Mesothelial cell of epicardium (in vitro differentiated cells): Measurements from ENCODE around the gene ASTN2. TPM values are rescaled to one million over a fixed set of nuclear protein-coding genes. Genes with fewer than 3 reads are reported as not detected.

Experiments
- DNase-seq, 2 experiments: peaks; one replicate each; pipeline ENCODE4 v3.0.0; 2021; ENCODE audit warnings: low spot score in 2 of 2; ENCODE audit not compliant: unreplicated experiment in 2 of 2
- H3K27ac Mint-ChIP-seq: 2 replicates; pipeline ENCODE4 v1.8.0; 2021; ENCODE audit warnings: mixed read lengths
- H3K27me3 Mint-ChIP-seq: 2 replicates; pipeline ENCODE4 v1.8.0; 2021; ENCODE audit warnings: low read depth, mixed read lengths
- H3K36me3 Mint-ChIP-seq: 2 replicates; pipeline ENCODE4 v1.8.0; 2021; ENCODE audit warnings: mixed read lengths
- H3K4me1 Mint-ChIP-seq: 2 replicates; pipeline ENCODE4 v1.8.0; 2021; ENCODE audit warnings: mixed read lengths
- H3K4me3 Mint-ChIP-seq: 2 replicates; pipeline ENCODE4 v1.8.0; 2021; ENCODE audit warnings: mild to moderate bottlenecking, moderate library complexity, mixed read lengths
- H3K9me3 Mint-ChIP-seq: 2 replicates; pipeline ENCODE4 v1.8.0; 2021; ENCODE audit warnings: mixed read lengths
- total RNA-seq: library from RNA; stranded (reverse); gene quantifications from 3 replicates; pipeline ENCODE4 v1.2.1, GENCODE V29; 2021
- TF ChIP-seq, protein P1 (sequence below): fragments of 200-600 bp; sonication (generic); IDR thresholded peaks from one replicate; pipeline ENCODE4 v1.5.0; 2021; ENCODE audit warnings: antibody characterized with exemption; ENCODE audit not compliant: unreplicated experiment

ASTN2 gene
- total RNA-seq, 1 donor from 2014 or later: 12.2 TPM

DNA sequence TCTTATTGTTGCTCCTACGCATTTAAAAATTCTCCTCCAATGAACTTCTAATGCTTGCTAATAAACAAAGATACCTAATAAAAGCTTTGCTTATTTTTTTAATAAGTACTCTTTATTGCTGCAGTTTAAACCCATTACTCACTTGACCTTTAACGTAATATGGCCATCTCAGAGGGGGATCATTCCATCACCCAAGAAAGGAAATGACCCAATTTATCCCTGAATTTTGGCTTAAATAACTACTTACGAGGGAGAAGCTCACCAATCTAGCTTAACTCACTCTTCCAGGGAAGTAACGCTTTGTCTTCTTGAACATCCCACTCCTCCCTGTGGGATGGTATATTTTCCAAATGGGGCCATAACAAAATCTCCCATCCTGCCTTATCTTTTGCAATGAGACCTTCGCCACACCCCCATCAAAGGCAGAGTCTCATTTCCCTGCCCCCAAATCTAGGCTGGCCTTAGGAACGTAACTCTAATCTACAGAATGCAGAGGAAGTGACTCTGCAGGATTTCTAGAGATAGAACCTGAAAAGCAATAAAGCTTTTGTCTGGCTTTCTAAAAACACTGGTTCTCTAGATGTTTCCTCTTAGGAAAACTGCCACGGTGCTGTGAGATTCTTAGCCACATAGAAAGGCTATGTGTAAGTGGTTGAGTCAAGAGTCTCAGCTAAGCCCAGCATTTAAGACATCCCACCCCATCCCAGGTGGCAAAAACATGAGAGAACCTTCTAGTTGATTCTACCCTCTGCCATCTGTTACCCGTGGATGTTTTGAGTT, 310.0 kb downstream of the ASTN2 start:
- Mint-ChIP-seq H3K9me3 (peaks cover 5% of the 10 kb centered on the region), H3K27ac (no peak overlapping the region), H3K36me3 (no peaks in the 10 kb centered on the region), H3K27me3 (no peaks in the 10 kb centered on the region), H3K4me3 (no peak overlapping the region), H3K4me1 (peaks cover 7% of the 10 kb centered on the region)
- TF ChIP-seq, protein P1, sequence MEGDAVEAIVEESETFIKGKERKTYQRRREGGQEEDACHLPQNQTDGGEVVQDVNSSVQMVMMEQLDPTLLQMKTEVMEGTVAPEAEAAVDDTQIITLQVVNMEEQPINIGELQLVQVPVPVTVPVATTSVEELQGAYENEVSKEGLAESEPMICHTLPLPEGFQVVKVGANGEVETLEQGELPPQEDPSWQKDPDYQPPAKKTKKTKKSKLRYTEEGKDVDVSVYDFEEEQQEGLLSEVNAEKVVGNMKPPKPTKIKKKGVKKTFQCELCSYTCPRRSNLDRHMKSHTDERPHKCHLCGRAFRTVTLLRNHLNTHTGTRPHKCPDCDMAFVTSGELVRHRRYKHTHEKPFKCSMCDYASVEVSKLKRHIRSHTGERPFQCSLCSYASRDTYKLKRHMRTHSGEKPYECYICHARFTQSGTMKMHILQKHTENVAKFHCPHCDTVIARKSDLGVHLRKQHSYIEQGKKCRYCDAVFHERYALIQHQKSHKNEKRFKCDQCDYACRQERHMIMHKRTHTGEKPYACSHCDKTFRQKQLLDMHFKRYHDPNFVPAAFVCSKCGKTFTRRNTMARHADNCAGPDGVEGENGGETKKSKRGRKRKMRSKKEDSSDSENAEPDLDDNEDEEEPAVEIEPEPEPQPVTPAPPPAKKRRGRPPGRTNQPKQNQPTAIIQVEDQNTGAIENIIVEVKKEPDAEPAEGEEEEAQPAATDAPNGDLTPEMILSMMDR: no peak
- DNase-seq: no peak

DNA sequence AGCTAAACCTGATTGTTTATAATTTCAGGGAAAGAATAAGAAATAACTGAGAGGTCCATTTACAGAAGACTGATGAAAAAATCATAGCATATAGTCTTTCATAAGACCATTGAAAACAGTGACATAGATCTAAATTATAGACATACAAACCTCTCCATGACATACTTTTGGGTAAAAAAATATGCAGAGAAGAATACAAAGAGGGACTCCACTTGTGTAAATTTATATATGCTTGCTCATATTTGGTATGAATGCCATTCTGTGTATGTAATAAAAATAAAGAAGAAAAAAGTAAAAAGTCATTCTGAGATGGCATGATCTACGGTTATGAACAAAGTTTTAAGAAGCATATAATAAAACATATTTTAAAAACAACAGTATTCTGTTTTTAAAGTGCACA, 310.7 kb downstream of the ASTN2 start:
- Mint-ChIP-seq H3K9me3 (peaks cover 5% of the 10 kb centered on the region), H3K27me3 (no peaks in the 10 kb centered on the region), H3K36me3 (no peaks in the 10 kb centered on the region), H3K4me3 (no peak overlapping the region), H3K27ac (no peak overlapping the region), H3K4me1 (peaks cover 7% of the 10 kb centered on the region)
- no peak for DNase-seq
- TF ChIP-seq, protein P1: no peak

DNA sequence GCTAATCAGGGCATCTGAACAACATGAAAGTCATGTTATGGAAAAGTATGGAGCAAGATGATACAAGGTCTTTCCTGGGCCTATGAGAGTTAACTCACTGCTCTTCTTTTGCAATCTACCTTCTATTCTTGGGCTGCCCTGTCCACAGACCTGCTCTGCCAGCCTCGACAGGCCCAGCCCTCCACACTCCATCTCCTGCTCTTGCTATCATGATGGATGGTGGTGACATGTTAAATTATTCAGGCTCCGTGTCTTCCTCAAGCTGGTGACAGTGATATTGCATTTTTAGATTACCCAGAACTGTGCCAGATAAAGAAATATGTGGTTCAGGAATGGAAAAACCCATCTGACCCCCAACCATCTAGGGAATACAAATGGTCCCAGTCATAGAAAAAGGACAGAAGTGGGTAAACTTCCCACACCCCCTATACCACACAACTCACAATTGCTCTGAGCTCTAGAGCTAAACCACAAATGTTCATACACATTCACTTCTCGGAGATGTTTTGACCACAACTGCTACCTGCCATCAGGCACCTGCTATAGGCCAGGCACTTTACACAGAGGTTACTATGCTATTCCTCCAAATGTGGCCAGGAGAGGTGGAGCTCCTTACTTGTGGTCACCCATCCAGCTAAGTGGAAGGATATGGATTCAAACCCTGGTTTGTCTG, 311.3 kb downstream of the ASTN2 start:
- Mint-ChIP-seq H3K27ac (no peak overlapping the region), H3K4me1 (peaks cover 7% of the 10 kb centered on the region), H3K27me3 (no peaks in the 10 kb centered on the region), H3K4me3 (no peak overlapping the region), H3K9me3 (peaks cover 5% of the 10 kb centered on the region), H3K36me3 (no peaks in the 10 kb centered on the region)
- DNase-seq: no peak
- TF ChIP-seq, protein P1: no peak

DNA sequence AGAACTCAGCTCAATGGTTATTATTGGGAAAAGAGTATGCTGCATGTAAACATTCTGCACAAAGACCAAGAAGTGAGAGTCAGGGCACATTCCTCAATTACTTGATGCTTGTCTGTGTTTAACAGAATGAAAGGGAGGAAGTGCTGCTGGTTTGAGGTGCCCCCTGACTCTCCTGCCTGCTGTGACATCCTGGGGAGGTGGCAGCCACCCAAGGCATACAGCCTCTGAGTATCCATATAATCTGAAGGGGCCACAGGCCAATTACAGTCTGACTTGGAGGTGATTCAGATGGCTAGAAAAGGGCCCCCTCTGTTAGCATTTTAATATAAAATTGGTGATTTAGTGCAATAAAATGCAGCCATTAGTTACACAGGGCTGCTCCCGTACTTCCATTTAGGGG, 313.8 kb downstream of the ASTN2 start:
- H3K4me3 Mint-ChIP-seq: no peak overlapping the region
- TF ChIP-seq, protein P1: no peak
- H3K4me1 Mint-ChIP-seq: peaks cover 7% of the 10 kb centered on the region
- H3K9me3 Mint-ChIP-seq: no peaks in the 10 kb centered on the region
- H3K27me3 Mint-ChIP-seq: no peaks in the 10 kb centered on the region
- DNase-seq: no peak
- no peaks in the 10 kb centered on the region for H3K36me3 Mint-ChIP-seq
- H3K27ac Mint-ChIP-seq: no peak overlapping the region

DNA sequence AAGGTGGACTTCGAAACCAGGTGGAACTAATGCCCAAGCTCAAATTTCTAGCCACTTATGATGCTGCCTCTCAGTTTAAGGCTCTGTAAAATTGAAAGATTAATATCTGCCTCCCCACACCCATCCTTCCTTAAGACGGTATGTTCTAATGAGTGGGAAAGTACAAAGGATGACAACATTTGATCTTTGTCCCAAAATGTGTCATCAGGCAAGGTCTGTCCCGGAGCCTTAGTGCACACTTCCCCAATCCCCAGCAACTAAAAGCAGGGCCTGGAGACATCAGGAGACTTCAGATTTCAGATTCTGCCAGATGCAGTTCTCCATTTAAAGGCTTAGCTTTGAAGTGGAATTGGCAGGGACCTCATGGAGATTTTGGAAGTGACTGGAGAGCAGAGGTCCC, 316.5 kb downstream of the ASTN2 start:
- TF ChIP-seq, protein P1: no peak
- Mint-ChIP-seq H3K4me3 (no peak overlapping the region), H3K4me1 (peaks cover 16% of the 10 kb centered on the region), H3K27ac (no peak overlapping the region), H3K9me3 (no peaks in the 10 kb centered on the region), H3K27me3 (no peaks in the 10 kb centered on the region), H3K36me3 (no peaks in the 10 kb centered on the region)
- DNase-seq: no peak
